Neural cell (in vitro differentiated cells): Measurements from ENCODE around the gene ZBTB42. TPM values are rescaled to one million over a fixed set of nuclear protein-coding genes. Genes with fewer than 3 reads are reported as not detected.

Experiments used
- H2AFZ ChIP-seq: fragments of 200-600, 300-800 bp; sonication (generic), shearing (Covaris generic); 2 replicates; pipeline ENCODE4 v1.6.0; 2014; ENCODE audit warnings: low read depth, mild to moderate bottlenecking, antibody characterized with exemption, low read length, moderate library complexity
- H3F3A ChIP-seq: fragments of 200-600 bp; shearing (Covaris generic); 2 replicates; pipeline ENCODE4 v1.6.1; 2016; ENCODE audit warnings: mild to moderate bottlenecking, moderate library complexity, mixed read lengths, antibody characterized with exemption, low read length; ENCODE audit not compliant: insufficient read depth, poor library complexity, severe bottlenecking
- H3K27ac ChIP-seq: fragments of 200-600, 300-800 bp; sonication (generic), shearing (Covaris generic); 2 replicates; pipeline ENCODE4 v1.5.1; 2014; ENCODE audit warnings: mild to moderate bottlenecking, low read length, moderate library complexity
- H3K27me3 ChIP-seq: fragments of 300-800, 200-600 bp; sonication (generic), shearing (Covaris generic); 2 replicates; pipeline ENCODE4 v1.6.0; 2014; ENCODE audit warnings: mild to moderate bottlenecking, low read depth, low read length, moderate library complexity; ENCODE audit not compliant: insufficient read depth
- H3K36me3 ChIP-seq: fragments of 300-800, 200-600 bp; sonication (generic), shearing (Covaris generic); 2 replicates; pipeline ENCODE4 v1.5.1; 2014; ENCODE audit warnings: mild to moderate bottlenecking, antibody characterized with exemption, low read length, moderate library complexity; ENCODE audit not compliant: insufficient read depth
- H3K4me2 ChIP-seq: fragments of 300-800, 200-600 bp; sonication (generic), shearing (Covaris generic); 2 replicates; pipeline ENCODE4 v1.6.0; 2014; ENCODE audit warnings: mild to moderate bottlenecking, low read length
- H3K4me3 ChIP-seq: fragments of 300-800, 200-600 bp; sonication (generic), shearing (Covaris generic); 2 replicates; pipeline ENCODE4 v1.5.1; 2014; ENCODE audit warnings: mild to moderate bottlenecking, low read length, moderate library complexity
- H3K79me2 ChIP-seq: fragments of 200-600 bp; shearing (Covaris generic); replicated peaks from 2 replicates; pipeline ENCODE4 v1.6.0; 2014; ENCODE audit warnings: mild to moderate bottlenecking, low read length, moderate library complexity; ENCODE audit not compliant: insufficient read depth
- H3K9ac ChIP-seq: fragments of 300-800, 200-600 bp; sonication (generic), shearing (Covaris generic); 2 replicates; pipeline ENCODE4 v1.6.1; 2016; ENCODE audit warnings: mild to moderate bottlenecking, low read length, mixed read lengths
- H3K9me2 ChIP-seq: fragments of 200-600 bp; shearing (Covaris generic); 2 replicates; pipeline ENCODE4 v1.6.1; 2016; ENCODE audit warnings: mild to moderate bottlenecking, low read length, mixed read lengths; ENCODE audit not compliant: insufficient read depth
- H3K9me3 ChIP-seq: fragments of 200-600, 300-800 bp; sonication (generic), shearing (Covaris generic); 2 replicates; pipeline ENCODE4 v1.6.1; 2016; ENCODE audit warnings: mild to moderate bottlenecking, mixed run types, low read length, moderate library complexity, mixed read lengths
- H4K20me1 ChIP-seq: fragments of 200-600 bp; shearing (Covaris generic); 2 replicates; pipeline ENCODE4 v1.6.1; 2016; ENCODE audit warnings: mild to moderate bottlenecking, mixed run types; ENCODE audit not compliant: insufficient read depth
- EP300 ChIP-seq: fragments of 450-650 bp; conservative IDR thresholded peaks from 2 replicates; pipeline ENCODE4 v1.6.1; 2014; ENCODE audit warnings: antibody characterized with exemption, mild to moderate bottlenecking, moderate library complexity; ENCODE audit not compliant: poor library complexity, severe bottlenecking
- EZH2 ChIP-seq: fragments of 200-600, 300-800 bp; shearing (Covaris generic), sonication (generic); IDR thresholded peaks from 2 replicates; pipeline ENCODE4 v1.6.1; 2014; ENCODE audit warnings: antibody characterized with exemption, low read length, borderline replicate concordance, mild to moderate bottlenecking; ENCODE audit not compliant: insufficient read depth, poor library complexity, severe bottlenecking
- MXI1 ChIP-seq: fragments of 450-650 bp; conservative IDR thresholded peaks from 2 replicates; pipeline ENCODE4 v1.6.1; 2014; ENCODE audit warnings: antibody characterized with exemption, mild to moderate bottlenecking; ENCODE audit not compliant: poor library complexity, severe bottlenecking
- POLR2AphosphoS5 ChIP-seq: IDR thresholded peaks from 2 replicates; pipeline ENCODE4 v1.6.1; 2012
- RAD21 ChIP-seq: fragments of 450-650 bp; conservative IDR thresholded peaks from 2 replicates; pipeline ENCODE4 v1.6.1; 2014; ENCODE audit warnings: antibody characterized with exemption, mild to moderate bottlenecking, moderate library complexity
- SMC3 ChIP-seq: fragments of 450-650 bp; conservative IDR thresholded peaks from 2 replicates; pipeline ENCODE4 v1.6.1; 2014; ENCODE audit warnings: antibody characterized with exemption, mild to moderate bottlenecking, moderate library complexity; ENCODE audit not compliant: poor library complexity
- TAF1 ChIP-seq: IDR thresholded peaks from 2 replicates; pipeline ENCODE4 v1.6.1; 2012; ENCODE audit warnings: low read depth
- polyA plus RNA-seq: library from polyadenylated mRNA; depleted of rRNA; stranded (reverse); fragments of >200 nt; gene quantifications from 2 replicates; pipeline ENCODE4 v1.2.3, GENCODE V29; 2014
- TF ChIP-seq, protein P1 (sequence below): IDR thresholded peaks from 2 replicates; pipeline ENCODE4 v1.6.1; 2012; ENCODE audit warnings: borderline replicate concordance
- TF ChIP-seq, protein P2 (sequence below): fragments of 450-650 bp; IDR thresholded peaks from 2 replicates; pipeline ENCODE4 v1.5.1; 2014; ENCODE audit warnings: antibody characterized with exemption, mild to moderate bottlenecking, moderate library complexity; ENCODE audit not compliant: poor library complexity, severe bottlenecking

Gene ZBTB42
- polyA plus RNA-seq, 1 donor from 2014 or later = not detected

DNA sequence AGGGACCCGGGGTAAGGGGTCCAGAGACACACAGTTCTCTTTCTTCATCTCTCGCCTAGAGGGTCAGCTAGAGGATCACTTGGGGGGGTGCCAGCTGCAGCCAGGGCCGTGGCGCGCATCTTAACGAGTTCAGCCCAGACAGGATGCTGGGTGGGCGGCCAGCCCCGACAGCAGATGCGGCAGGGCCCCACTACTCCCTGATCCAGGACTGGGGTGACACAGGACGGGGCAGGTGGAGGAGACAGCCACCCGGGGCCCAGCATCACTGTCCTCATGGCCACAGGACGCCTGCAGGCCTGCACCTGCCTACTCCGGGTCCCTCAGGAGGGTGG is 18.1 kb upstream of the ZBTB42 start:
- TF ChIP-seq SMC3 (no peak), RAD21 (no peak), TAF1 (no peak), EP300 (no peak), MXI1 (no peak), POLR2AphosphoS5 (no peak), EZH2 (no peak)
- TF ChIP-seq, protein P1, sequence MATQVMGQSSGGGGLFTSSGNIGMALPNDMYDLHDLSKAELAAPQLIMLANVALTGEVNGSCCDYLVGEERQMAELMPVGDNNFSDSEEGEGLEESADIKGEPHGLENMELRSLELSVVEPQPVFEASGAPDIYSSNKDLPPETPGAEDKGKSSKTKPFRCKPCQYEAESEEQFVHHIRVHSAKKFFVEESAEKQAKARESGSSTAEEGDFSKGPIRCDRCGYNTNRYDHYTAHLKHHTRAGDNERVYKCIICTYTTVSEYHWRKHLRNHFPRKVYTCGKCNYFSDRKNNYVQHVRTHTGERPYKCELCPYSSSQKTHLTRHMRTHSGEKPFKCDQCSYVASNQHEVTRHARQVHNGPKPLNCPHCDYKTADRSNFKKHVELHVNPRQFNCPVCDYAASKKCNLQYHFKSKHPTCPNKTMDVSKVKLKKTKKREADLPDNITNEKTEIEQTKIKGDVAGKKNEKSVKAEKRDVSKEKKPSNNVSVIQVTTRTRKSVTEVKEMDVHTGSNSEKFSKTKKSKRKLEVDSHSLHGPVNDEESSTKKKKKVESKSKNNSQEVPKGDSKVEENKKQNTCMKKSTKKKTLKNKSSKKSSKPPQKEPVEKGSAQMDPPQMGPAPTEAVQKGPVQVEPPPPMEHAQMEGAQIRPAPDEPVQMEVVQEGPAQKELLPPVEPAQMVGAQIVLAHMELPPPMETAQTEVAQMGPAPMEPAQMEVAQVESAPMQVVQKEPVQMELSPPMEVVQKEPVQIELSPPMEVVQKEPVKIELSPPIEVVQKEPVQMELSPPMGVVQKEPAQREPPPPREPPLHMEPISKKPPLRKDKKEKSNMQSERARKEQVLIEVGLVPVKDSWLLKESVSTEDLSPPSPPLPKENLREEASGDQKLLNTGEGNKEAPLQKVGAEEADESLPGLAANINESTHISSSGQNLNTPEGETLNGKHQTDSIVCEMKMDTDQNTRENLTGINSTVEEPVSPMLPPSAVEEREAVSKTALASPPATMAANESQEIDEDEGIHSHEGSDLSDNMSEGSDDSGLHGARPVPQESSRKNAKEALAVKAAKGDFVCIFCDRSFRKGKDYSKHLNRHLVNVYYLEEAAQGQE = no peak
- TF ChIP-seq, protein P2, sequence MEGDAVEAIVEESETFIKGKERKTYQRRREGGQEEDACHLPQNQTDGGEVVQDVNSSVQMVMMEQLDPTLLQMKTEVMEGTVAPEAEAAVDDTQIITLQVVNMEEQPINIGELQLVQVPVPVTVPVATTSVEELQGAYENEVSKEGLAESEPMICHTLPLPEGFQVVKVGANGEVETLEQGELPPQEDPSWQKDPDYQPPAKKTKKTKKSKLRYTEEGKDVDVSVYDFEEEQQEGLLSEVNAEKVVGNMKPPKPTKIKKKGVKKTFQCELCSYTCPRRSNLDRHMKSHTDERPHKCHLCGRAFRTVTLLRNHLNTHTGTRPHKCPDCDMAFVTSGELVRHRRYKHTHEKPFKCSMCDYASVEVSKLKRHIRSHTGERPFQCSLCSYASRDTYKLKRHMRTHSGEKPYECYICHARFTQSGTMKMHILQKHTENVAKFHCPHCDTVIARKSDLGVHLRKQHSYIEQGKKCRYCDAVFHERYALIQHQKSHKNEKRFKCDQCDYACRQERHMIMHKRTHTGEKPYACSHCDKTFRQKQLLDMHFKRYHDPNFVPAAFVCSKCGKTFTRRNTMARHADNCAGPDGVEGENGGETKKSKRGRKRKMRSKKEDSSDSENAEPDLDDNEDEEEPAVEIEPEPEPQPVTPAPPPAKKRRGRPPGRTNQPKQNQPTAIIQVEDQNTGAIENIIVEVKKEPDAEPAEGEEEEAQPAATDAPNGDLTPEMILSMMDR = no peak
- Histone ChIP-seq H3K9me3 (no peaks in the 10 kb centered on the region), H3F3A (no peaks in the 10 kb centered on the region), H3K4me2 (no peak overlapping the region), H3K9ac (no peak overlapping the region), H3K79me2 (no peaks in the 10 kb centered on the region), H2AFZ (no peak overlapping the region), H4K20me1 (no peaks in the 10 kb centered on the region), H3K27ac (no peak overlapping the region), H3K36me3 (no peaks in the 10 kb centered on the region), H3K4me3 (no peak overlapping the region), H3K27me3 (no peaks in the 10 kb centered on the region), H3K9me2 (no peaks in the 10 kb centered on the region)

DNA sequence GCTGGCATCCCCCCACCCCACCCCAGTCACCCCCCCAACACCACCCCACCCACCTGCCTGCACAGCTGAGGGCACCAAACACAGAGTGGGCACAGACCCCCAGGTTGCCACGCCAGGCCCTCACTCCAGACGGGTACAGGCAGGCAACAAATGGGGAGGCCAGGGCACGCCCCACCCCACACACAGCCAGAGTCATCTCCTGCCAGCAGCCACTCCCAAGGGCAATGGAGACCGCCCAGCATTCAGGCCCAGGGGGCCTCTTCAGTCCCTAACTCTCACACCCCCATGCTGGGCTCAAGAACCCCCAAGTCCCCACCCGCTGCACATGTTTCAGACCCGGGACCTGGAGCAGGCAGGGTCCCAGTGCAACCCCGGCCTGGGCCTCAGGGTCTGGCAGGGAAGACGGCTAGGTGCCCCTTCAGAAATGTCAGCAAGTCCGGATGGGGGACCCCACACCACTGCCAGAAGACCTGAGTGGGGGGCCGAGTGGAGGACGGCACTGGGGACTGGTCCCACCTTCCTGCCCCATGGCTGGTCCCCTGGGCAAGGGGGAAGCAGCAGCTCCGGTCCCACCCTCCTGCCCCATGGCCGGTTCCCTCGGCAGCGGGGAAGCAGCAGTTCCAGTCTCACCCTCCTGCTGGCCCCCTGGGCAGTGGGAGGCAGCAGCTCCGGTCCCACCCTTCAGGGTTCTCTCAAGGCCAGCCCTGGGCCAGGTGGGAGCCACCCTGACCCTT is 17.2 kb upstream of the ZBTB42 start:
- H3K9ac ChIP-seq = no peak overlapping the region
- no peaks in the 10 kb centered on the region for H4K20me1 ChIP-seq
- H3K27ac ChIP-seq = no peak overlapping the region

More for the DNA sequence above, 17.2 kb upstream of the ZBTB42 start:
- no peaks in the 10 kb centered on the region for H3K9me2 ChIP-seq
- no peak overlapping the region for H3K4me2 ChIP-seq
- no peak overlapping the region for H2AFZ ChIP-seq
- no peaks in the 10 kb centered on the region for H3F3A ChIP-seq
- H3K9me3 ChIP-seq = no peaks in the 10 kb centered on the region
- TF ChIP-seq, protein P2 = no peak
- no peak for TF ChIP-seq EZH2
- TF ChIP-seq SMC3 = no peak
- no peak for TF ChIP-seq RAD21
- TF ChIP-seq EP300 = no peak
- no peak for TF ChIP-seq TAF1
- no peak for TF ChIP-seq POLR2AphosphoS5
- TF ChIP-seq, protein P1 = no peak
- TF ChIP-seq MXI1 = no peak
- no peaks in the 10 kb centered on the region for H3K36me3 ChIP-seq
- H3K79me2 ChIP-seq = no peaks in the 10 kb centered on the region
- no peaks in the 10 kb centered on the region for H3K27me3 ChIP-seq
- H3K4me3 ChIP-seq = no peak overlapping the region
